HG03439 (cell line): ENCODE data around the gene PLAC1.

Source experiments
- ATAC-seq: cut with Tn5 transposase; IDR thresholded peaks from one replicate; pipeline ENCODE4 v1.9.1; 2021; ENCODE audit warnings: mild to moderate bottlenecking, moderate library complexity; ENCODE audit not compliant: unreplicated experiment

Gene PLAC1

GRCh38 chrX:134658002-134658759 lies at the start of gene PLAC1:
TSS of gene PLAC1 (minus strand) at chrX:134658471. CDS start at chrX:134566682, 91,789 bp downstream.
- ATAC-seq = no peak

DNA sequence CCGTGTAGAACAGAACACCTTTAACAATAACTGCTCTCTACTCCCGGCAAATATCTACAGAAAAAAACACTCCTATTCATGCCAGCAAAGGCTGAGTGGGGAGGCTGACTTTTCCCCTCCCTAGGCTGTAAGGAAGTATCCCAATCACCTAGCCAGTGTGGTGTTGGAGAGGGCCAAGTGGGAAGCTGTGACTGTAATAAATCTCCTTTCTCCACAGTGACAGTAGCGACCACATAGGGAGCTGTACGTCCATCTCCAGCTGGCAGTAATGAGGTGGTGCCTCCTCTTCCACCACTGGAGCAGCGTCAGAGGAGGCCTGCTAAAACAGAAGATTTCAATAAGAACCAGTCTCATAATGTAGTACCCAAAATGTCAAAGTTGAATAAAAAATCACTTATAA lies 47.9 kb upstream of the PLAC1 start:
- ATAC-seq = no peak

GRCh38 chrX:134695999-134696398 lies 37.7 kb upstream of the PLAC1 start:
- no peak for ATAC-seq

GRCh38 chrX:134694333-134695322 lies 36.4 kb upstream of the PLAC1 start:
- no peak for ATAC-seq

- ATAC-seq = no peak
These were observed 35.4 kb upstream of the PLAC1 start for GRCh38 chrX:134693644-134694043.

GRCh38 chrX:134692990-134693389 lies 34.7 kb upstream of the PLAC1 start:
- ATAC-seq = no peak

DNA sequence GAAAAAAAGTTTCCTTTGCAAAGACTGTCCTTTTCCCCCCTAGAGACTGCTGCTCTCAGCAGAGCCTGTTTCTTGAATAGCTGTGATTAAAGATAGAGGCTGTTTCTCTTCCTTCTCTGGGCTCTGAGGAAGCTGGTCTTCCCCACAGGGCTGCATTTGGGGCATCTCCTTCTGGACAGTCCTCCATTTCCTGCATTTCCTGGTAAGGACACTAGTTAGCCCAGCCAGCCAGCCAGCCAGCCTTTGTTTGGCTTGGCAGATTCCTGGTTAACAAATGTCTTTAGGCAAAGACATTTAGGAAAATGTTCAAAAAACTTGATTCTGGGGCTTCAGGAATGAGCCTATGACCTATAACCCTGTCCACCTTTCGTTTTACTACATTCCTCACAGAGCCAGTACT lies 34.0 kb upstream of the PLAC1 start:
- ATAC-seq = no peak

DNA sequence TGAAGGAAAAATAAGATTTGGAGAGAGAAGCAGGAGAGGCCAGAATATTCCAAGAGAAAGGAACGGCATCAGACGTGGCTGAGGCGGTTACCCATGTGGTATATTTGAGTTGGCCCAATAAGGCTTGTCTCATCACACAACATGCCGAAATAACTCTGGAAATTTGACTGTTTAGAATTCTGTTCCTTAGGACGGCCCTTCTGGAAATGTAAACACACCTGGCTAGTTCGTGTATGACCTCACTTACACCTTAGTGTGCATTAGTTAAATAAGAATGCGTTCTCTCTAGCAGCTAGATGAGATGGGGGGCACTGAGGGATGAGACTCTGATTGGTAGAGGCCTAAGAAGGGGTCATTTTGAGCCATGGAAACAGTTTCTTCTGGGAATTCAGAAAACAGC lies 33.2 kb upstream of the PLAC1 start:
- ATAC-seq = no peak

DNA sequence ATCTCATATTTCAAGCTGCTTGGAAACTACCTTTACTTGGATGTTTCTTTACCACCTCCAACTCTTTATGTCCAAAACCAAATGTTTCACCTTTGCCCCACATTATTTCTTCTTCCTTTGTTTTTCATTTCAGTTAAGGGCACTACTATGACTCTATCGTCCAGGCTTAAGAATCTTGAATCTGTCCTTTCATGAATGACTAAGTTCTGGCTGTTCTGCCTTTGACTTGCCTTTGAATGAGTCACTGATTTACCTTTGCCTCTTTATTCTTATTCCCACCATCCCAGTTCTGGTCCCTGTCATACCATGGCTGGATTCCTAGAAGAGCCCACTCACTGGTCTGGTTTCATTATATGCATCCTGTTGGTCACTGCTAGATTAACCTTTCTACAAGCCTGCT lies 30.6 kb upstream of the PLAC1 start:
- ATAC-seq = no peak

DNA sequence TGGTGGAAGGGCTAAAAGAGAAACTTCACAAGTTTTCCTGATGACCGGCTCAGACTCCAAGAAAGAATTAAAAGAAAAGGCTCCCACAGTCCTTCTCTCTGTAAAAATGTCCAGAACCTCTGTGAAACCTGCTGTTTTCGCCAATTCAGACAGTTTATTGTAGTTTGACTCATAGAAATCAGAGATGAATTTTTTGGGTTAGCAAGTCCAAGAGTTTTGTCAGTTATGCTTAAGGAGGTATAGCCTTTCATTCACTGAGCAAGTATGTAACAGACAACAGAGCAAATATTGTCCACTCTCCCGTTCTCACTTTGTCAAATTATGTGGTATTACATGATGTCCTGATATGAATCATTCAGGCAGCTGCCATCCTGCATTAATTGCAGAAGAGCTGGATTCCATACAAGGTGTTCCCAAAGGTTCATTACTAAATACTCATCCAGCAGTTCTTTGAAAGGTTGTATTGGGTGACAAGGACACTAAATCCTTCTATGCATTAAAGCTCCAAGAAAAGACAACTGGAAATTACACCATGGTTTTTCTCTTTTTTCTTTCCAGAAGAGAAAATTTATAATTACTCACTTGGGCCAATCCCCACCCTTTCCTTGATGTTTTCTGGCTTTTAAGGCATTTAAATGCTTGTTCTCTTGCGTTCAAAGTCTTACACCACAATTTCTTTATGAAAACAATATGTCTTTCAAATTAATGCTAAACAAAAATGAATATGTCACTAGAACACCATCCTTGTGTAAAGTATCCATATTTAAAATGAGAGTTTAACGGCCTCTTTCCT lies 30.0 kb upstream of the PLAC1 start:
- ATAC-seq = no peak

DNA sequence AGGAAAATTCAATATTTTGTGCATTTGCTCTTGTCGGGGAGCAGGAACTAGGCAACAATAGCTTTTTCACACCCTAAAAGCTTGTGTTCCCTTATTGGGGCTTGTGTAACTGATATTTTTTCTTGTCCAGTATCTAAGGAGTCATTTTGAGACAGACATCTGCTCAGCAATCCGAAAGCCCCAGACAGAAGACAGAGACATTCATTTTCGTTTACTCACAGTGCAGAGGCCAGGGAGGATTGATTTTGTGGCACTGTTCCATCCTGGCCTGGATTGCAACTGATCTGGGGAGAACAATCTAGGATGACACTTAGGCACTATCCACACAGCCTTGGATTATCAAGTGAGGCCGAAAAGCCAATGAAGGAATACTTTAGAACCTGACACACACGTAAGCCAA lies 27.4 kb upstream of the PLAC1 start:
- no peak for ATAC-seq

- ATAC-seq = no peak
These were observed 26.7 kb upstream of the PLAC1 start for GRCh38 chrX:134684956-134685355.

DNA sequence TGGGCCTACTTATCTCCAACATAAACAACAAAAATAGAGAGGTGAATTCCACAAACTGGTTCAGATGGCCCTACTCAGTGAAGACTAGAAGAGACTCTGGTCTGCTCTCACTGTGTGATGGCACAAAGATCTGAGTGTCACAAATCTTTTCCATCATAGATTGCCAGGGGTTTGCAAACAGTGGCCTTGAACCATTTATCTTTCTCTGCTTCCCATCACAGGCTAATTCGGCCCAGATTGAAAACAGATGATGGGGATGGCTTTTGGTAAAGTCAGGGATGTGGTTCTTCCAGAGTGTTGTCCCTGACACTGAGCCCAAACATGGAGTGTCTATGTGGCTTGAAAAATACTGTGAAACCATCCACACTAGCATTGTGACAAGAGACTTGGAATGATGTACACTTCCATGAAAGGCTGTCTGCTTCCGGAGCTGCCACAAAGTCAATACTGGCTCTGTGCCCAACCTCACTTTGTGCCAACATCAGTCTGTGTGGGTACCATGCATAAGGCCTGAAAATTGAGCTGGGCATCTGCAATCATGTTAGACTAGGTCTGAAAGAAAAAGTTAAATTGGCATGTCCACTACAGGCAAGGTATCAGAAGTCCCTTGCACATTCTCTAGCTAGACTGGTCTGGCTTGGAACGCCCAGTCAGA lies 25.2 kb upstream of the PLAC1 start:
- no peak for ATAC-seq

GRCh38 chrX:134682081-134682480 lies 23.8 kb upstream of the PLAC1 start:
- ATAC-seq = no peak

DNA sequence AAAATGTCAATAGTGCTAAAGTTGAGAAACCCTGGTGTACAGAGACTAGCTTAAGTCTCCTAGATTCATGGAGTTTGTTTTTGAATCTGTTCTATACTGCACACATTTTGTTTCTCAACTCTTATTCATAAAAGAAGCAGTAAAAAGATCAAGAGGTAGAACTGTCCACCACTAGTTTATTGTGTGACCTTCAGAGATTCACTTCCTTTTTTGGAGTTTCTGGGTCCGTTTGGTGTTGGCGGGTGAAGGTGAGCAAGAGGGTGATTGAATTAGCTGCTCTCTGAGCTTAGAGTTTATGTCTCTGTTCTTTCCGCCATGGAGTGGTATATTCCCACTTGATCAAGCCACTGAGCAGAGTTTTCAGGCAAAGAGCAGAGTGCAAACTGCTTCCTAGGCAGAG lies 21.4 kb upstream of the PLAC1 start:
- no peak for ATAC-seq

DNA sequence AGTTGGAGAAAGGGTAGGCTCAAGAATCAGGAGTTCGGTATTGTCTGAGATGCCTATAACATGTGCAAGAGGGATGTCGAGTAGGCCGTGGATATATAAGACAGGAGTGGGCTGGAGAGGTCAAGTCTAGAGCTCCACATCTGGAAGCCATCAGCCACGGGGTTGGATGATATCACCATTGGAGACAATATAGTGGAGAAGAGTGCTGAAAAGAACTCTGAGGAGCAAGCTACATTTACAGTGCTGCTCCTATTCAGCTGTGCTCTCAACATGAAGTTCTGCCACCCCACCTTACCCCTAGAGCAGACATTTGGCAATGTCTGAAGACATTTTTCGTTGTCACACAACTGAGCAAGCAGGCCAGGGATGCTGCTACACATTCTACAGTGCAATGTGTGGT lies 20.9 kb upstream of the PLAC1 start:
- no peak for ATAC-seq

GRCh38 chrX:134677332-134677731 lies 19.1 kb upstream of the PLAC1 start:
- ATAC-seq = no peak

GRCh38 chrX:134676436-134676835 lies 18.2 kb upstream of the PLAC1 start:
- no peak for ATAC-seq

DNA sequence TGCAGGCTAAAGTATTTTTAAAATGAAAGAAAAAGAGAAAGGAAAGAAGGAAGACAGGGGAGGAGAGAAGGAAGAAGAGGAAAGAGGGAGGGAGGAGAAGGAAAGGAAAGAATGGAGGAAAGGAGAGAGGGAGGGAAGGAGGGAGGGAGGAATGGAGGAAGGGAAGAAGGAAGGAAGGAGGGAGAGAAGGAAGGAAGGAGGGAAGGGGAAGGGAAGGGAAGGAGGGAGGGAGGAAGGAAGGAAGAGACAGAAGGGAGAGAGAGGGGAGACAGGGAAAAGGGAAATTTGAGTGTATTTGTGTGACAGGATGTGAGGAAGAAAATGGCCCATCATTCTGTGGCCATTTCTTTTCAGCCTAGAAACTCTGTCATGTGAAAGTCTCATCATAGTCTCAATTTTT lies 14.9 kb upstream of the PLAC1 start:
- ATAC-seq = no peak

DNA sequence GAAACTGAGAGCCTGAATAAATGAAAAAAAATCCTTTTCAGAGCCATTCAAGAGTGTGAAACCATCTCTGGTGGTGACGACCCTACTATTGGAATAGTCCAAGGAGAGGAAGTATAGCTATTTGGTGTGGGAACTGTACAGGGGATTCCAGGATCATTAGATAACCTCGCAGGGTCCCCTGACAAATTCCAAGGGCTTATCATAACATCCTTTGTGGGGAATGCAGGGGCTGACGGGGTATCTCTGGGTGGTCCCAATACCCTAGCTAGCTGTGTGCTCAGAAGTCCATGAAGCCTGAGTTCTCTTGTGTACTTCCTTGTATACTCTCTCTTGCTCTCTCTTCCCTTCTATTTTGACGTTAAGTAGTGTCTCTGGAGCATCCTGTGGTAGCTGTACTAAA lies 13.8 kb upstream of the PLAC1 start:
- ATAC-seq = no peak

- ATAC-seq = no peak
These were observed 13.0 kb upstream of the PLAC1 start for GRCh38 chrX:134671294-134671693.
